Frontal cortex (tissue), 4 donors: ENCODE results near the gene ERBB4. TPM values are rescaled to one million over a fixed set of nuclear protein-coding genes. Genes with fewer than 3 reads are reported as not detected.
"Not testable (repeated sequence)": the region's sequence is repeated elsewhere in the genome, so short reads cannot be mapped to it uniquely, and the experiment has no call there.

ENCODE experiments used
- DNase-seq, 2 donors: peaks; one replicate each; pipeline ENCODE4 v3.0.0; 2012; ENCODE audit warnings: low spot score in 2 of 2
- FAIRE-seq: peaks from 2 replicates; lab custom pipeline; 2012; peaks lifted over from hg19 to GRCh38; lab: Jason Lieb, UNC
- total RNA-seq: library from RNA; depleted of rRNA; stranded (reverse); fragments of >200 nt; gene quantifications from one replicate; pipeline ENCODE4 v1.2.3, GENCODE V29; 2014
- donor health status: control.
- donor health status: control.
- donor health status: control.

ERBB4 gene
- total RNA-seq, 1 donor from 2014 or later = 75.0 TPM

GRCh38 chr2:211611061-211611518 is 927.5 kb downstream of the ERBB4 start:
- FAIRE-seq (no peak), DNase-seq (no peak)

DNA sequence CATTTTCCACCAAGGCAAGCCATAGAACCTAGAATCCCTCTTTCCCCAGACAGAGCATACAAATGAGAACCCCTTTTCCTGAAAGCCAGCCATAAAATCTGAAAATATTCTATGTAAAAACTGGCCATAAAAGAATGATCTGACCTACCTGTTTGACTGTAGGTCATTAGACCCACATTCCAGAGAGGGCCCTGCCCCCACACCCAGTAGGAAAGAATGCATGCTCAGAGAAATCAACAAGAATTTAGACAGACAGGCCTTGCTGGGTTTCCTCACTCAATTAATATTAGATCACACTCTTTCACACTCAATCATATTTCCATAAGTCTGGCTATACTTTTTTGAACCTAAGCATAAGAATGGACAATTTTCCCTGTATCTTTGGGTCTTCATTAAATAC is 929.5 kb downstream of the ERBB4 start:
- FAIRE-seq (no peak), DNase-seq (no peak)

GRCh38 chr2:211599146-211599545 is 939.5 kb downstream of the ERBB4 start:
- FAIRE-seq (no peak), DNase-seq (no peak)

GRCh38 chr2:211598238-211598637 is 940.4 kb downstream of the ERBB4 start:
- DNase-seq = no peak
- FAIRE-seq = no peak

GRCh38 chr2:211592006-211592405 is 946.6 kb downstream of the ERBB4 start:
- not testable (repeated sequence) for FAIRE-seq, DNase-seq

DNA sequence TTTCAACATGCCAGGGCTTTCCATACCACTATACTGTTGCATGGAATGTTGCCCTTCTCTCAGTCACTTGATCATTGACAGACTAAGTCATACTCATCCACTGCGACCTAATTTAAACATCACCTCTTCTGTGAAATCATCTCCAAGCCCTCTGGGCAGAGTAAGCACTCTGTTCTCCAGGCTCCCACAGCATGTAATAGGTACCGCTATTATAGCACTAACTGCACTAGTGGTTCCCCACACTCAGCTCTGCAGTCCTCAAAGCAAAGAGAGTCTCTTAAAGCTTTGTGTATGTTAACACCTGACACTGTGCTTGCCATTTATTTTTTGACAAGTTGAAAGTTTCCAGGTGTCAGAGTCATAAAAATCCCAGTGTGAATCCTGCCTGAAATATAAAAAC is 947.2 kb downstream of the ERBB4 start:
- FAIRE-seq = no peak
- no peak for DNase-seq

- FAIRE-seq = no peak
- no peak for DNase-seq
These were observed 970.2 kb downstream of the ERBB4 start for GRCh38 chr2:211568439-211568838.

GRCh38 chr2:211564441-211564840 is 974.2 kb downstream of the ERBB4 start:
- DNase-seq (no peak), FAIRE-seq (no peak)

DNA sequence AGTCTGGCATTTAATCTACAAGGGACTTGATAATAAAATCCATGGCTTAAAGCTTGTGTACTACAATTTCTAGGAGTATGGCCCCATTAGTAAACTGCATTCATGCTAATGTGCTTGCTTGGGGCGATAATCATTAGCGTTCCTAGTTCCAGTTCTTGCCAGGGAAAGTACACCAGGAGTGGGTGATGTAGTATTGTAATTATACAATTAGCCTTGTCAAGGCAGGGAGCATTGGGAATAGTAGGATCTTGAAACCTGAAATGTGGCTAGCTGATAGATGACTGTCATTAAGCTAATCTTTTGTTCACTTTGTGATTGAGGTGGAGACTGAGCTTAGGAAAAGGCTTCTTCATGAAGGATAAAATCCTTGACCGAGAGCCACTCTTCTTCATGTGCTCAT is 993.0 kb downstream of the ERBB4 start:
- FAIRE-seq (no peak), DNase-seq (no peak)

GRCh38 chr2:211534632-211535031 is 1004.0 kb downstream of the ERBB4 start:
- FAIRE-seq (no peak), DNase-seq (no peak)

GRCh38 chr2:211524248-211524647 is 1014.4 kb downstream of the ERBB4 start:
- not testable (repeated sequence) for DNase-seq, FAIRE-seq

- FAIRE-seq (no peak), DNase-seq (no peak)
These were observed 1022.1 kb downstream of the ERBB4 start for GRCh38 chr2:211516537-211516936.

DNA sequence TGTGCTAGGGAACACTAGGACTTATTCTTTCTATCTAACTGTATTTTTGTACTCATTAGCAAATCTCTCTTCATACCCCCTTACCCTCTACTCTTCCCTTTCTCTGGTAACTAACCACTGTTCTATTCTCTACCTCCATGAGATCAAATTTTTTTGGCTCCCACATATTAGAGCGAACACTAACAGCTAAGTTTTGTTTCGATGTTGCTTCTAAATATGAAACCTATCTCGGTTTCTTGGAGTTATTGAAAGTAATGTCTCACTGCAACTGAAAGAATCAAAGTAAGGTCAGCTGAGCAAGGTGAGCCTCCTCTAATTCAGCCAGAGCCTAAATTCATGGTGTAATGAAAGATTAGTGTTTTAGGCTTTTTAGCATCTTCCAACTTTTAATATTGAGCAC is 1024.6 kb downstream of the ERBB4 start:
- FAIRE-seq (no peak), DNase-seq (no peak)

DNA sequence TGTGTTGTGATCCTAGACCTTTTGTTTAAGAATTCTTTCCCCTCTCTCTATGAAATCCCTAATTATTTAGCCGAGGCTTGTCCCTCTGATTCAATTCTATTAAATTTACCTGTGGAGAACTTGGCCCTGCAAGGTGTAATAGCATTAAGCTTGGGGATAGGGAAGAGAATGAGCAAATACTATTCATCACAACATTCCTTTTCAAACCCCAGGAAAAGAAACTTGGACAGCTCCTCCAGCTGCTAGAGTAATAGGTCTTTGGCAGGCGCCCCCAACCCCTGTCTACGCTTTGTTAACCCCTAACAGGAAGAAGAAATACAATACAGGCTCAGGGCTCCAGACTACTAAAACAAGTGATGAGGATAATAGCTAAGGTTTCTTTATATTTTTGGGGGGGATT is 1025.2 kb downstream of the ERBB4 start:
- DNase-seq (no peak), FAIRE-seq (no peak)

- no peak for DNase-seq
- no peak for FAIRE-seq
These were observed 1025.8 kb downstream of the ERBB4 start for GRCh38 chr2:211512806-211513205.

DNA sequence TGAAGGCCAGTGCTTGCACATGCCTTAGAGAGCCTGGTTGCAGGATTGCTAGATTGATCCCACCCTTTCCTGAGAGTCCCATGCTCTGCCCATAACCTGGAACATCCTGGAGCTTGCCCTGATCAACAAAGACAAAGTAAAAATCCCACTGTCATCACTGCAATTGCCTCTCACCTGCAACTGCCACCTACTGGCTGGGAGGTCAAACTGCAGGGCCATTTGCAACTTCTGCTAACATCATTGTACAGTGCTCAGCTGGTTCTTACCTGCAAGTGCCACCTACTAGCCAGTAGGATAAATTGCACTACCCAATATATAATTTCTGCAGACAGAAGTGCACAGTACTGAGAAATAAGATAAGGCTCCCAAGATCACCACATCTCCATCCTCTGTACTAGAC is 1034.7 kb downstream of the ERBB4 start:
- FAIRE-seq (no peak), DNase-seq (no peak)

GRCh38 chr2:211503198-211503597 is 1035.4 kb downstream of the ERBB4 start:
- FAIRE-seq = no peak
- DNase-seq = no peak

GRCh38 chr2:211498551-211499205 is 1039.9 kb downstream of the ERBB4 start:
- DNase-seq = no peak
- FAIRE-seq = no peak

DNA sequence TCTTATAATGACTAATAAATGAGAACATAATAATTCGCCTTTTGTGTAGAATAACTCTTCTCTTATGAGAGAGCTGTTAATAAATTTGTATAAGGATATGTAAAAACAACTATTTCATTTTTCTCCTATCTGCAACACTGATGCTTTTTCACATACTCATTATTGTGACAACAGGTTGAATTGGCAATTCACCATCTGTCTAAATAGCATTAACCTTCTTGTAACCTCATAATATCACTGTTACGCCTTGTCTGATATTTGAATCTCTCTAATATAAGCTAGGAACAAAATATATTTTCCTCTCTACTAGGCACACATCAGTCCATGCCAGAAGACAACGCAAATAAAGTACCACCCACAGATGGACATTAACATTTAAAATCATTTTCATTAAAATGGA is 1043.3 kb downstream of the ERBB4 start:
- no peak for FAIRE-seq

GRCh38 chr2:211494536-211494935 is 1044.1 kb downstream of the ERBB4 start:
- FAIRE-seq (no peak), DNase-seq (no peak)

More for the DNA sequence above, 1043.3 kb downstream of the ERBB4 start:
- DNase-seq = no peak

DNA sequence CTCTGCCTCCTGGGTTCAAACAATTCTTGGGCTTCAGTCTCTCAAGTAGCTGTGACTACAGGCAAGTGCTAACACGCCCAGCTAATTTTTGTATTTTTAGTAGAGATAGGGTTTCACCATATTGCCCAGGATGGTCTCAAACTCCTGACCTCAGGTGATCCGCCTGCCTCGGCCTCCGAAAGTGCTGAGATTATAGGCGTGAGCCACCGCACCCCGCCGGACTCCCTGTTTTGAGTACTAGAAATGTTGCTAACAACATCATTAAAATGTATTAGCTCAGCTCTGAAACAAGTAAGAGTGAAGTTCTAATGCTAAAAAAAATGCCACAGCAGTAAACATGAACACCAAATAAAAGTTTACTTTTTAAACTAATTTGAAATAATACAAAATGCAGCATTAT is 1044.5 kb downstream of the ERBB4 start:
- DNase-seq (no peak), FAIRE-seq (no peak)

- no peak for FAIRE-seq
These were observed 1050.9 kb downstream of the ERBB4 start for GRCh38 chr2:211487733-211488132.

More at GRCh38 chr2:211487733-211488132, 1050.9 kb downstream of the ERBB4 start:
- no peak for DNase-seq
